HG02798 (cell line): ENCODE data around the gene GPR68.
"Not testable (repeated sequence)": the region's sequence is repeated elsewhere in the genome, so short reads cannot be mapped to it uniquely, and the experiment has no call there.

Experiments
- ATAC-seq: cut with Tn5 transposase; IDR thresholded peaks from one replicate; pipeline ENCODE4 v1.9.1; 2021; ENCODE audit warnings: mild to moderate bottlenecking; ENCODE audit not compliant: unreplicated experiment, poor library complexity

Gene GPR68

DNA sequence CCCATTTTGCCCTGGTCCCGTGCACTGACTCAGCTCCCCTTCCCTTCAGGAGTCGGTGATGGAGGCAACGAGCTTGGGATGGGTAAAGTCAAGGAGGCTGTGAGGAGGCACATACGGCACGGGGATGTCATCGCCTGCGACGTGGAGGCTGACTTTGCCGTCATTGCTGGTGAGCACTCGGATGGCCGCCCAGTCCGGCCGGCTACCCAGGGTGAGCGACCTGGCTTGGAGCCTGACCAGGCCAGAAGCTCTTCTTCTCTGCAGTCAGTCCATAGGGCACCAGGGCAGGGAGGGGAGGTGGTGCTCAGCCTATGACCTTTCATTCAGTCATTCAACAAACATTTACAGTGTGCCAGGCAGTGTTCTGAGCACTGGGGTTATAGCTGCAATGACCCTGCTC, 39.8 kb downstream of the GPR68 start:
- ATAC-seq, result no peak

DNA sequence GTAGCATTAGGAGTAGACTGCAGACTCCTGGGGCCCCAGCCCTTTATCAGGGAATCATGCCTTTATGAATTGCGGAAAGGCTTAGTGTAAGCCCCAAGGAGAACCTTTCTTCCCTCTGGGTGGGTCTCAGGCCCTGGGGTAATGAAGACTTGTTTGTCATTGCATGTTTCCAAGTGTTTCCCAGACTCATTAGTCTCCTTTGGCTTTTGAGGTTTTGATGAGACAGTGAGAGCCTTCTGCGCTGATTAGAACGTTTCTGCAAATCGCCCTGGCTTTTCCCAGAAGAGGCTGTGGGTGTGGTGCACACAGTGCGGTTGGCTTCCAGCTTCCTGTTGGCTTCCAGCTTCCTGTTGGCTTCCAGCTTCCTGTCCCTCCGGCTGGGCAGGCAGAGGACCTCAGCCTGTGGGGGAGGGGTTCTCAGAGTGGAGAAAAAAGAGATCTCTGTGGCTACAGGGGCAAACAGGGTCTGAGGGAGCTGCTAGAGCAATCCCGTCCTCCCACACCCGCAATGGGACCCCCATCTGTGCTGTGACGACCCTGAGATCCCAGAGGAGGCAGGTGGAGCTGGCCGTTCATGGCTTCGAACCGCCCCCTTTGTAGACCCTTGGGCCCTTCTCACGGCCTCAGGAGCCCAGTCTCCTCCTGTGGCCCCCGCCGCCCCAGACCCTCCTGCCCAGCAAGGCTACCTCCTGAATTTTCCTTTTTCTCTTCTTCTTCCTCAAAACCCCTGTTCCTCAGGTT, 42.1 kb downstream of the GPR68 start:
- no peak for ATAC-seq

DNA sequence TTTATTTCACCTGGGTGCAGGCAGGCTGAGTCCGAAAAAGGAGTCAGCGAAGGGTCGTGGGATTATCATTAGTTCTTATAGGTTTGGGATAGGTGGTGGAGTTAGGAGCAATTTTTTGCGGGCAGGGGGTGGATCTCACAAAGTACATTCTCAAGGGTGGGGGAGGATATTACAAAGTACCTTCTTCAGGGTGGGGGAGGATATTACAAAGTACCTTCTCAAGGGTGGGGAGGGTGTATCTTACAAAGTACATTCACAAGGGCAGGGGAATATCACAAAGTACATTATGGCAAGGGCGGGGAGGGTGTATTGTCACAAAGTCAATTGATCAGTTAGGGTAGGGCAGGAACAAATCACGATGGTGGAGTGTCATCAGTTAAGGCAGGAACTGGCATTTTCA, 43.7 kb downstream of the GPR68 start:
- ATAC-seq, result not testable (repeated sequence)

DNA sequence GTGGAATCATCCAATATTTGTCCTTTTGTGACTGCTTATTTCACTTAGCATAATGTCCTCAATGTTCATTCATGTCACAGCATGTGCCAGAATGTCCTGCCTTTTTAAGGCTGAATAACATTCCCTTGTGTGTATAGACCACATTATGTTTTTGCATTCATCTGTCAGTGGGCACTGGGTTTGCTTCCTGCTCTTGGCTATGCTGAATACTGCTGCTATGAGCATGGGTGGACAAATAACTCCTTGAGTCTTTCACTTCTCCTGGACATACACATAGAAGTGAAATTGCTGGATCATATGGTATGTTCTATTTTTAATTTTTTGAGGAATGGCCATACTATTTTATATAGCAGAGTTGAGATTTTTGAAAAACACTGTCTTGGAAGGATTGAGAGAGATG, 46.9 kb downstream of the GPR68 start:
- no peak for ATAC-seq

DNA sequence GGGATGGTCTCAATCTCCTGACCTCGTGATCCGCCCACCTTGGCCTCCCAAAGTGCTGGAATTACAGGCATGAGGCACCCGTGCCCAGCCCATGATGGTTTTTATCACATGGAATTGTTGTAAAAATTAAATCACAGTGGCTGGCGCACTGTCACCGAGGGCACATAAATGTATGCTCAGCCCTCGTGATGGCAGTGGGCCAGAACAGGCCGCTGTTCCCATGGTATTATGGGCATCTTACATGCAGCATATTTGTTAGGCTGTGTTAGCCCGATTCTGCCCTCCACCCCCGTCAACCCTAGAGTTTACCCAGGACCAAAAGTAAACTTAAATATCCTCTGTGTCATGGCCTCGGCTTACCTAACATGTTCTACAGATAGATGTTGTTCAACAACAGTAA, 48.6 kb downstream of the GPR68 start:
- no peak for ATAC-seq

DNA sequence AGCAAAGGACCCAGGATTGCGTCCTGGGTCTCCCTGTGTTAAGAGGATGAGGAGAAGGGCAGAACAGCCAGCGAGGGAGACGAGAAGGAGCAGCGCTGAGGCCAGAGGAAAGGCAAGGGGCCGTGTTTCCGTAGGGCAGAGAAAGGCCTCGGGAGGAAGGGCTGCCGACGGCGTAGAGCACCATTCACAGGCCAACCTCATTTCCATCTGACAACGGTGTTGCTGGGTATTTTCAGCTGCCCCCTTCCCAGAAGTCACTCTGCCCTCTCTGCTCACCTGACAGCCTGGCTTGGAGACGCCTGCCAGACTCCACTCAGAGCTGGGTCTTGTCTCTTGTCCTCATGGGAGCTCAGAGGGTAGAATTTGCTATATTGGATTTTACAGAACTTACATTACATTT, 51.4 kb downstream of the GPR68 start:
- ATAC-seq, result no peak

DNA sequence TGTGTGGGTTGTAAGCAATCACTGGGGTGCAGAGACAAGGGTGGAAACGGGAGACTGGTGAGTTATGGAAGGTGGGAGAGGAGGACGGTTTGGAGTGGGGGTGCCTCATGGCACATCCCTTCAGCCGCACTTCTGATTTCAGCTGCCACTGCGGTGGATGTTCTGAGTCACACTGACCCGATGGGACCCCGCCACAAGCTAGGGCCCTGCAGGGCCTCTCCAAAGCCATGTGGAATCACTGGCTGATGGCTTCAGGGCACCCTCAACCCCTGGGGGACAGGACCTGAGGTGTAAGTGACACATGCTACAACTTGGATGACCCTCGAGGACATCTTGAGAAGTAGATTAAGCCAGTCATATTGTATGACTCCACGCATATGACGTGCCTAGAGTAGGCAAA, 53.7 kb downstream of the GPR68 start:
- no peak for ATAC-seq

DNA sequence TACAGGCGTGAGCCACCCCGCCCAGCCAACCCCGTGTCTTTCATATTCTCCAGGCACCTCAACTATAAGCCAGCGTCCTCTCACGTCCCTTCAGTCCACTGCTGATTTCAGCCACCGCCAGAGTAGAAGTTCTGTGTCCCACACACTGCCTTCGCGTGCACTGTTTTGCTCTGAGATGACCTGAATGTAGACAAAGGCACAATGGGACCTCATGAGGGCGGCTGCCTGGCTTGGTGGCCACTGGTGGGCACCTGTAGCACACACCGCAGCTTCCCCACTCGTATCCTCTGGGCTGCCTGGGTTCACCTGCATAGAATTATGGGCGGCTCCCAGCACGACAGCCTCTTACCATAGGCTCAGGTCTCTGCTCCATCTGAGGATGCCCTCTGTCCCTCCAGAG, 57.2 kb downstream of the GPR68 start:
- no peak for ATAC-seq

DNA sequence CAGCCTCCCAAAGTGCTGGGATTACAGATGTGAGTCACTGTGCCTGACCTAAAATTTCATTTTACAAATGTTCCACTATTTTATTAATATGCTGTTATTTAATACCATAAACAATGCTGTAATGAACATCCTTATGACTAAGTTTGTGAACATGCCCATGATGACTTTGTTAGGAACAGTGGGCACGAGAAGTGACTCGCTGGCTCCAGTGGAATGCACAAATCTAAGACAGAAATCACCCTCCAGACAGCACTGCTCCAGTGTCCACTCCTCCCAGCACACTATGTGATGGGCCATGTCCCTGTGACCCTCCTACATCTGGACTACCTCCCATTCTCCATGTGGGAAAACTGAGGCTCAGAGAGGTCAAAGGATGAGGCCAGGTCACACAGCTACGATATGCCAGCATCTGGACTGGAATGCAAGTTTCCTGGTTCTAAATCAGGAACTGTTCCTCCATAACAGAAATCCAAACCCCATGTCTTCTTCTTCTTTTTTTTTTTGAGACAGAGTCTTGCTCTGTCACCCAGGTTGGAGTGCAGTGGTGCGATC, 57.9 kb downstream of the GPR68 start:
- no peak for ATAC-seq

DNA sequence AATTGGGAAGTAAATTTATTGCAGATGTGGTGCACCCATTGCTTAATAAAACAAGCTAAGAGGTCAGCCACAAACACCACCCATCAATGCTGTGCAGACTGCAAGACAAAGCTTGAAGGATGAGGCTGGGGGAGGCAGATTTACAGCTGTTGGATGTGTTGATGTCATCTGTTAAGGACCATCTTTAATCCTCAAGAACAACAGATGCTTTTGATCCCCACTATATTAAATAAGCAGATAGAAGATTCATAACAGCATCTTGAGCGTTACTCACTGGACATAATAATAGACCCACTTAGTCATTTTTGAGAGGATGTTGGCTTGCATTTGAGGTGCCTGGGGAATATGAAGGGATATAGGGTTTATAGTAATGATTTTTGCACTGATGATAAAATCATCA, 58.8 kb downstream of the GPR68 start:
- no peak for ATAC-seq

DNA sequence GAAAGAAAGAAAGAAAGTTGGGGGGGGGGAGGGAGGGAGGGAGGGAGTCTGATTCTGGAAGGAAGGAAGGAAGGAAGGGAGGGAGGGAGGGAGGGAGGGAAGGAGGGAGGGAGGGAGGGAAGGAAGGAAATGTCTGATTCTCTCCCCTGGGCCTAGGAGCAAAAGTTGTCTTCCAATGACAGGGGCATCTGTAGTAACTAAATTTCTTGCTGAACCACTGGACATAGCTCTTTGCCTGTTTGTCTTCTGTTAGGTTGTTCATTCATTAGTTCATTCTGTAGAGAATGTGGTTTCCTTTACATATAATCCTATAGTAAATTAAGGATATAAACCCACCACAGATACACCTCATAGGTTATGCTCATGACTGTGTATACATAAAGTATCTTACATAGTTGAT, 59.9 kb downstream of the GPR68 start:
- ATAC-seq, result no peak

DNA sequence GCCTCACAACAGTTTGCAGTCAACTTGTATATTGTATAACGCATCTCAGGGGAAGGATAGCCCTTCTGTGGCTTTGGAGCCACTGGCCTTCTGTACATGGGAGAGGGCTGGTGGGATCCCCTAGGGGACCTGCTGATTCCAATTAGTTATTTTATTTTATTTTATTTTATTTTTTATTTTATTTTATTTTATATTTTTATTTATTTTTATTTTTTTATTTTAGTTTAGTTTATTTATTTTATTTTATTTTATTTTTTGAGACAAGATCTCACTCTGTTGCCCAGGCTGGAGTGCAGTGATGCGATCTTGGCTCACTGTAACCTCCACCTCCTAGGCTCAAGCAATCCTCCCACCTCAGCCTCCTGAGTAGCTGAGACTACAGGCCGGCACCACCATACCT, 61.8 kb downstream of the GPR68 start:
- ATAC-seq, result not testable (repeated sequence)
